IMR-90 (cell line): ENCODE measurements around the gene CAMSAP3. TPM values are rescaled to one million over a fixed set of nuclear protein-coding genes. Genes with fewer than 3 reads are reported as not detected.

Source experiments
- ATAC-seq: fragments of 200-7000 bp; cut with Tn5 transposase; 2 replicates; pipeline ENCODE4 v1.9.1; 2020; ENCODE audit warnings: low read depth, mild to moderate bottlenecking, moderate library complexity
- BruUV-seq: library from RNA; stranded (reverse); fragments of 400-500 nt; replicated peaks from 2 replicates; lab custom pipeline; 2021; lab: Mats Ljungman, UMichigan
- CTCF ChIA-PET: fragments of 300-600 bp; formaldehyde crosslinking; extraction: SDS; loops from one replicate; lab custom pipeline; 2021; ENCODE audit warnings: antibody characterized with exemption; lab: Yijun Ruan, JAX
- POLR2A ChIA-PET: fragments of 300-600 bp; sonication (Branson Sonifier 250); formaldehyde crosslinking; loops from one replicate; lab custom pipeline; 2022; ENCODE audit warnings: antibody characterized with exemption; ENCODE audit not compliant: unreplicated experiment; lab: Charles Lee
- DNase-seq: peaks from one replicate; pipeline ENCODE4 v3.0.0; 2013
- H2AFZ ChIP-seq: replicated peaks from 2 replicates; pipeline ENCODE3; 2013; ENCODE audit warnings: low read length, mild to moderate bottlenecking; ENCODE audit not compliant: poor library complexity
- H2AK5ac ChIP-seq: 2 replicates; pipeline ENCODE4 v1.6.1; 2013; ENCODE audit warnings: low read depth, low read length, inconsistent platforms
- H2AK9ac ChIP-seq: replicated peaks from 2 replicates; pipeline ENCODE3; 2013; ENCODE audit warnings: mild to moderate bottlenecking, low read depth, low read length, moderate library complexity; ENCODE audit not compliant: poor library complexity
- H2BK120ac ChIP-seq: 2 replicates; pipeline ENCODE4 v1.6.1; 2013; ENCODE audit warnings: low read depth, low read length, inconsistent platforms
- H2BK15ac ChIP-seq: 3 replicates; pipeline ENCODE4 v1.6.1; 2013; ENCODE audit warnings: low read depth, low read length, inconsistent platforms
- H2BK20ac ChIP-seq: 2 replicates; pipeline ENCODE4 v1.6.1; 2013; ENCODE audit warnings: low read depth, mild to moderate bottlenecking, inconsistent platforms, low read length, moderate library complexity
- H2BK5ac ChIP-seq: 2 replicates; pipeline ENCODE4 v1.6.1; 2013; ENCODE audit warnings: mild to moderate bottlenecking, low read depth, low read length, inconsistent platforms; ENCODE audit not compliant: poor library complexity, severe bottlenecking
- H3K14ac ChIP-seq: replicated peaks from 2 replicates; pipeline ENCODE4 v1.6.1; 2013; ENCODE audit warnings: low read depth, low read length, inconsistent platforms
- H3K18ac ChIP-seq: 2 replicates; pipeline ENCODE4 v1.6.1; 2013; ENCODE audit warnings: low read depth, low read length, control low read depth
- H3K23ac ChIP-seq: 2 replicates; pipeline ENCODE4 v1.6.1; 2013; ENCODE audit warnings: low read depth, low read length, inconsistent platforms
- H3K27ac ChIP-seq: 2 replicates; pipeline ENCODE4 v1.5.1; 2013; ENCODE audit warnings: mild to moderate bottlenecking, control low read depth, low read length; ENCODE audit not compliant: insufficient read depth
- H3K27me3 ChIP-seq: 2 replicates; pipeline ENCODE4 v1.6.1; 2013; ENCODE audit warnings: low read length; ENCODE audit not compliant: control insufficient read depth, insufficient read depth
- H3K36me3 ChIP-seq: 2 replicates; pipeline ENCODE4 v1.6.1; 2013; ENCODE audit warnings: low read length, mixed read lengths; ENCODE audit not compliant: control insufficient read depth, insufficient read depth
- H3K4ac ChIP-seq: 2 replicates; pipeline ENCODE4 v1.6.1; 2013; ENCODE audit warnings: low read depth, low read length, inconsistent platforms
- H3K4me1 ChIP-seq: 2 replicates; pipeline ENCODE4 v1.6.1; 2013; ENCODE audit warnings: low read length, mixed read lengths; ENCODE audit not compliant: control insufficient read depth, insufficient read depth
- H3K4me2 ChIP-seq: 2 replicates; pipeline ENCODE4 v1.6.1; 2013; ENCODE audit warnings: low read depth, mild to moderate bottlenecking, control low read depth, low read length, moderate library complexity
- H3K4me3 ChIP-seq: 2 replicates; pipeline ENCODE4 v1.5.1; 2013; ENCODE audit warnings: low read depth, mild to moderate bottlenecking, control low read depth, low read length, moderate library complexity; ENCODE audit not compliant: insufficient read depth
- H3K56ac ChIP-seq: 2 replicates; pipeline ENCODE4 v1.6.1; 2013; ENCODE audit warnings: low read length, inconsistent platforms; ENCODE audit not compliant: insufficient read depth; ENCODE audit errors: extremely low read depth
- H3K79me1 ChIP-seq, 2 experiments: 2 replicates each; pipeline ENCODE4 v1.6.1; 2013; ENCODE audit warnings: low read length in 2 of 2, inconsistent platforms in 1 of 2, low read depth in 1 of 2
- H3K9ac ChIP-seq: 2 replicates; pipeline ENCODE4 v1.6.1; 2013; ENCODE audit warnings: low read depth, low read length, control low read depth
- H3K9me1 ChIP-seq: 2 replicates; pipeline ENCODE4 v1.6.1; 2013; ENCODE audit warnings: low read length, inconsistent platforms; ENCODE audit not compliant: insufficient read depth
- H3K9me3 ChIP-seq: 2 replicates; pipeline ENCODE4 v1.6.1; 2013; ENCODE audit warnings: low read length; ENCODE audit not compliant: control insufficient read depth, insufficient read depth
- H4K20me1 ChIP-seq: 2 replicates; pipeline ENCODE4 v1.6.1; 2013; ENCODE audit warnings: low read length, inconsistent platforms; ENCODE audit not compliant: insufficient read depth
- H4K5ac ChIP-seq: 2 replicates; pipeline ENCODE4 v1.6.1; 2013; ENCODE audit warnings: mild to moderate bottlenecking, low read depth, low read length, control low read depth
- H4K8ac ChIP-seq, 2 experiments: 2 replicates each; pipeline ENCODE4 v1.6.1; 2013; ENCODE audit warnings: low read depth in 2 of 2, low read length in 2 of 2, control low read depth in 1 of 2, inconsistent platforms in 1 of 2
- H4K91ac ChIP-seq: 2 replicates; pipeline ENCODE4 v1.6.1; 2013; ENCODE audit warnings: low read depth, low read length, inconsistent platforms; ENCODE audit not compliant: insufficient read depth
- CHD1 ChIP-seq: IDR thresholded peaks from 2 replicates; pipeline ENCODE4 v1.6.1; 2012; ENCODE audit warnings: low read depth, low read length, improper control_type of control experiment
- MXI1 ChIP-seq: IDR thresholded peaks from 2 replicates; pipeline ENCODE4 v1.6.1; 2012; ENCODE audit warnings: low read depth, mild to moderate bottlenecking, low read length, moderate library complexity, borderline replicate concordance
- NFE2L2 ChIP-seq: fragments of 150-350 bp; IDR thresholded peaks from 2 replicates; pipeline ENCODE4 v1.6.1; 2016; ENCODE audit warnings: low read depth, mild to moderate bottlenecking, low read length
- SMC3 ChIP-seq: fragments of 150-350 bp; IDR thresholded peaks from 2 replicates; pipeline ENCODE4 v1.6.1; 2016; ENCODE audit warnings: low read depth, mild to moderate bottlenecking, antibody characterized with exemption, low read length, moderate library complexity
- USF2 ChIP-seq: fragments of 150-350 bp; IDR thresholded peaks from 2 replicates; pipeline ENCODE4 v1.6.1; 2017; ENCODE audit warnings: mild to moderate bottlenecking, antibody characterized with exemption, low read length, low read depth
- WGBS, 2 experiments: methylation state at CpG; one replicate each; pipeline versions ENCODE4 v1.1.5 to v1.1.7; 2013; ENCODE audit warnings: missing lambda C conversion rate in 2 of 2; ENCODE audit not compliant: insufficient read length in 1 of 2; ENCODE audit errors: extremely low coverage in 2 of 2; 5-methylcytosine and 5-hydroxymethylcytosine counted together
- dilution Hi-C: fragments of 300-500 bp; cut with HindIII; formaldehyde crosslinking; loops from one replicate; pipeline ENCODE4 v1.14.3; 2018; ENCODE audit warnings: low sequenced_read_pairs; ENCODE audit not compliant: unreplicated experiment
- in situ Hi-C: fragments of 300-500 bp; cut with MboI; formaldehyde crosslinking; loops from 3 replicates; pipeline ENCODE4 v1.14.3; 2019; ENCODE audit warnings: low sequenced_read_pairs, inconsistent platforms, mixed read lengths
- intact Hi-C: fragments of 100-400 bp; cut with micrococcal nuclease; formaldehyde crosslinking; loops from 2 replicates; pipeline ENCODE4 v1.10.0; 2022
- polyA plus RNA-seq, 3 experiments: library from polyadenylated mRNA; depleted of rRNA; stranded (reverse); fragments of >200 nt; gene quantifications; 2 replicates each; pipeline ENCODE4 v1.2.3, GENCODE V29; 2012; ENCODE audit warnings: low replicate concordance in 1 of 3
- total RNA-seq: library from RNA; depleted of rRNA; stranded (reverse); fragments of >200 nt; gene quantifications from 2 replicates; pipeline ENCODE4 v1.2.3, GENCODE V29; 2012

CAMSAP3 gene
- total and polyA plus RNA-seq, 2 of the 4 experiments (the other 2 are of a cell fraction) = not detected

GRCh38 chr19:7605490-7606222, 10.0 kb downstream of the CAMSAP3 start:
- POLR2A ChIA-PET = no interaction called here
- Histone ChIP-seq H3K4me1 (no peaks in the 10 kb centered on the region), H2BK120ac (no peak overlapping the region), H2BK20ac (no peak overlapping the region), H2AFZ (peak overlapping the region; percentile 18), H4K5ac (no peak overlapping the region), H3K14ac (no peak overlapping the region), H3K18ac (no peak overlapping the region), H2BK15ac (no peak overlapping the region), H3K4me3 (no peak overlapping the region), H3K4me2 (no peak overlapping the region), H3K9me1 (no peaks in the 10 kb centered on the region), H3K9ac (no peak overlapping the region), H3K27ac (no peak overlapping the region), H3K79me1 (no peaks in the 10 kb centered on the region), H2AK5ac (no peak overlapping the region), H4K8ac (no peak overlapping the region), H3K4ac (no peak overlapping the region), H4K91ac (no peak overlapping the region), H4K20me1 (no peaks in the 10 kb centered on the region), H2AK9ac (no peak overlapping the region), H2BK5ac (no peak overlapping the region), H3K9me3 (no peaks in the 10 kb centered on the region), H3K27me3 (peaks cover 4% of the 10 kb centered on the region; the same call in 1 of the 2 replicates), H3K56ac (no peak overlapping the region), H3K23ac (no peak overlapping the region), H3K36me3 (no peaks in the 10 kb centered on the region)
- dilution Hi-C loops = no loop called here
- BruUV-seq = no TSS peak
- peak; percentile 29; the same call in 1 of the 2 replicates for ATAC-seq
- WGBS, 2 experiments = 65% methylated on average over 6 of the region's 14 CpGs; no CpG with 5 or more reads in 1 of the 2 experiments
- intact Hi-C loops = no loop called here
- CTCF ChIA-PET = no interaction called here
- no peak for DNase-seq
- TF ChIP-seq USF2 (no peak), NFE2L2 (no peak), MXI1 (no peak), SMC3 (no peak), CHD1 (no peak)
- in situ Hi-C loops = no loop called here
